H1 (cell line): ENCODE measurements around the gene SSPN. TPM values are rescaled to one million over a fixed set of nuclear protein-coding genes. Genes with fewer than 3 reads are reported as not detected.

Source experiments
- CTCF ChIA-PET: fragments of 300-600 bp; sonication (Branson Sonifier 250); formaldehyde crosslinking; loops from one replicate; lab custom pipeline; 2021; ENCODE audit not compliant: partially characterized antibody; lab: Charles Lee
- POLR2A ChIA-PET: fragments of 300-600 bp; sonication (Branson Sonifier 250); formaldehyde crosslinking; loops from one replicate; lab custom pipeline; 2021; ENCODE audit warnings: inconsistent platforms; ENCODE audit not compliant: partially characterized antibody; lab: Charles Lee
- DNase-seq, 2 experiments: peaks; one replicate each; pipeline versions ENCODE4 v3.0.0 to v3.0.0-alpha.2; 2010 to 2022; ENCODE audit warnings: low spot score in 2 of 2, low read depth in 1 of 2, mixed read lengths in 1 of 2
- FAIRE-seq: peaks from 2 replicates; lab custom pipeline; 2011; peaks lifted over from hg19 to GRCh38; lab: Jason Lieb, UNC
- H2AFZ ChIP-seq: 2 replicates; pipeline ENCODE4 v1.8.1; 2012; ENCODE audit warnings: low read length, inconsistent platforms
- H2AK5ac ChIP-seq: 2 replicates; pipeline ENCODE4 v1.6.1; 2013; ENCODE audit warnings: low read depth, low read length
- H2BK120ac ChIP-seq: replicated peaks from 2 replicates; pipeline ENCODE3; 2013; ENCODE audit warnings: low read depth, low read length, inconsistent platforms
- H2BK12ac ChIP-seq: 2 replicates; pipeline ENCODE4 v1.6.1; 2013; ENCODE audit warnings: low read depth, low read length
- H2BK15ac ChIP-seq: 2 replicates; pipeline ENCODE4 v1.6.1; 2013; ENCODE audit warnings: low read length
- H2BK20ac ChIP-seq: 2 replicates; pipeline ENCODE4 v1.6.1; 2013; ENCODE audit warnings: low read length
- H2BK5ac ChIP-seq: 2 replicates; pipeline ENCODE4 v1.6.1; 2013; ENCODE audit warnings: low read depth, low read length
- H3K14ac ChIP-seq: 2 replicates; pipeline ENCODE4 v1.6.1; 2013; ENCODE audit warnings: inconsistent platforms; ENCODE audit not compliant: insufficient read length
- H3K18ac ChIP-seq: 2 replicates; pipeline ENCODE4 v1.6.1; 2013; ENCODE audit warnings: low read length; ENCODE audit errors: extremely low read depth
- H3K23ac ChIP-seq: 2 replicates; pipeline ENCODE4 v1.6.1; 2013; ENCODE audit warnings: inconsistent platforms; ENCODE audit not compliant: insufficient read length
- H3K23me2 ChIP-seq: 2 replicates; pipeline ENCODE4 v1.6.1; 2013; ENCODE audit warnings: low read depth, low read length
- H3K27ac ChIP-seq: 2 replicates; pipeline ENCODE4 v1.6.1; 2011; ENCODE audit warnings: low read depth, low read length, inconsistent platforms
- H3K27me3 ChIP-seq, 4 experiments: replicated peaks in 1 of 4; 1 replicate in 1 of 4; 2 replicates in 3 of 4; pipeline versions ENCODE4 v1.6.1 to v1.8.1; 2011 to 2013; ENCODE audit warnings: low read length in 3 of 4, mild to moderate bottlenecking in 3 of 4, inconsistent platforms in 2 of 4, mixed read lengths in 2 of 4, moderate library complexity in 1 of 4; ENCODE audit not compliant: control insufficient read depth in 3 of 4, insufficient read depth in 3 of 4; ENCODE audit errors: extremely low read depth in 1 of 4
- H3K36me3 ChIP-seq, 4 experiments: 2 replicates each; pipeline versions ENCODE4 v1.6.1 to v1.8.1; 2011 to 2013; ENCODE audit warnings: mild to moderate bottlenecking in 4 of 4, low read length in 3 of 4, moderate library complexity in 2 of 4, control low read depth in 1 of 4, inconsistent platforms in 1 of 4; ENCODE audit not compliant: insufficient read depth in 4 of 4, control insufficient read depth in 2 of 4
- H3K4ac ChIP-seq: replicated peaks from 2 replicates; pipeline ENCODE3; 2013; ENCODE audit warnings: low read length, low read depth, mixed read lengths, inconsistent platforms; ENCODE audit not compliant: insufficient read length
- H3K4me1 ChIP-seq, 4 experiments: replicated peaks in 1 of 4; 1 replicate in 1 of 4; 2 replicates in 3 of 4; pipeline versions ENCODE4 v1.6.1 to v1.8.1; 2011 to 2013; ENCODE audit warnings: low read length in 3 of 4, inconsistent platforms in 2 of 4, mixed read lengths in 1 of 4; ENCODE audit not compliant: insufficient read depth in 4 of 4, control insufficient read depth in 3 of 4
- H3K4me2 ChIP-seq, 2 experiments: 2 replicates each; pipeline versions ENCODE4 v1.6.1 to v1.8.1; 2011 to 2013; ENCODE audit warnings: low read depth in 2 of 2, low read length in 2 of 2, control low read depth in 1 of 2, inconsistent platforms in 1 of 2, mild to moderate bottlenecking in 1 of 2; ENCODE audit not compliant: insufficient read depth in 1 of 2
- H3K4me3 ChIP-seq, 4 experiments: fragments of 200-600, 300-600 bp in 1 of 4; sonication (generic), shearing (Covaris generic), sonication (Bioruptor Twin) in 1 of 4; 2 replicates each; pipeline versions ENCODE4 v1.5.1 to v1.8.1; 2011 to 2016; ENCODE audit warnings: low read length in 4 of 4, low read depth in 3 of 4, control low read depth in 2 of 4, inconsistent platforms in 2 of 4, mild to moderate bottlenecking in 2 of 4, mixed read lengths in 1 of 4, moderate library complexity in 1 of 4; ENCODE audit not compliant: insufficient read depth in 2 of 4; ENCODE audit errors: extremely low read depth in 1 of 4
- H3K56ac ChIP-seq: replicated peaks from 2 replicates; pipeline ENCODE3; 2013; ENCODE audit warnings: low read depth, mild to moderate bottlenecking, mixed read lengths, low read length, inconsistent platforms; ENCODE audit not compliant: insufficient read length
- H3K79me1 ChIP-seq: 2 replicates; pipeline ENCODE4 v1.6.1; 2013; ENCODE audit warnings: low read depth, low read length, control low read depth
- H3K79me2 ChIP-seq, 2 experiments: 2 replicates each; pipeline versions ENCODE4 v1.6.1 to v1.8.1; 2012 to 2013; ENCODE audit warnings: low read length in 2 of 2, mild to moderate bottlenecking in 2 of 2, inconsistent platforms in 1 of 2; ENCODE audit not compliant: insufficient read depth in 2 of 2, control insufficient read depth in 1 of 2
- H3K9ac ChIP-seq, 4 experiments: replicated peaks in 1 of 4; 1 replicate in 1 of 4; 2 replicates in 3 of 4; pipeline versions ENCODE4 v1.6.1 to v1.8.1; 2011 to 2013; ENCODE audit warnings: low read depth in 3 of 4, low read length in 3 of 4, control low read depth in 2 of 4, mild to moderate bottlenecking in 2 of 4, moderate library complexity in 2 of 4, inconsistent platforms in 1 of 4; ENCODE audit errors: extremely low read depth in 1 of 4
- H3K9me3 ChIP-seq, 2 experiments: 2 replicates each; pipeline versions ENCODE4 v1.6.1 to v1.8.1; 2012 to 2013; ENCODE audit warnings: mild to moderate bottlenecking in 2 of 2, moderate library complexity in 2 of 2, control low read depth in 1 of 2, inconsistent platforms in 1 of 2, low read depth in 1 of 2, low read length in 1 of 2, mixed read lengths in 1 of 2; ENCODE audit not compliant: insufficient read depth in 2 of 2
- H4K20me1 ChIP-seq, 2 experiments: replicated peaks in 1 of 2; 2 replicates each; pipeline versions ENCODE3 to v1.8.1; 2011 to 2013; ENCODE audit warnings: inconsistent platforms in 2 of 2, low read length in 2 of 2, mild to moderate bottlenecking in 1 of 2; ENCODE audit not compliant: insufficient read depth in 2 of 2, control insufficient read depth in 1 of 2
- H4K5ac ChIP-seq: 2 replicates; pipeline ENCODE4 v1.6.1; 2013; ENCODE audit warnings: low read length, low read depth, mixed read lengths, inconsistent platforms; ENCODE audit not compliant: insufficient read length
- H4K8ac ChIP-seq: 2 replicates; pipeline ENCODE4 v1.8.0; 2013; ENCODE audit warnings: mild to moderate bottlenecking, moderate library complexity, low read length, inconsistent platforms; ENCODE audit not compliant: insufficient read depth; ENCODE audit errors: extremely low read depth
- H4K91ac ChIP-seq: replicated peaks from 2 replicates; pipeline ENCODE3; 2013; ENCODE audit warnings: low read length, mixed read lengths, inconsistent platforms; ENCODE audit not compliant: insufficient read length
- ZNF274 ChIP-seq: IDR thresholded peaks from 2 replicates; pipeline ENCODE4 v1.7.0; 2012; ENCODE audit warnings: low read length, borderline replicate concordance; ENCODE audit errors: extremely low read depth
- WGBS, 2 experiments: shearing (Covaris generic) in 1 of 2; methylation state at CpG; one replicate each; pipeline versions ENCODE4 v1.1.6 to v1.1.7; 2013 to 2015; ENCODE audit warnings: low lambda C conversion rate in 2 of 2, mixed read lengths in 2 of 2, inconsistent platforms in 1 of 2, low coverage in 1 of 2, missing lambda C conversion rate in 1 of 2; ENCODE audit not compliant: insufficient replicate concordance in 2 of 2, insufficient coverage in 1 of 2, insufficient read length in 1 of 2; ENCODE audit errors: extremely low coverage in 1 of 2, missing lambda C conversion rate in 1 of 2; 5-methylcytosine and 5-hydroxymethylcytosine counted together
- polyA plus RNA-seq, 7 experiments: library from polyadenylated mRNA; depleted of rRNA in 3 of 7; stranded (reverse) in 5 of 7; unstranded in 2 of 7; fragments of >200 nt in 5 of 7; fragments of 200-250 nt in 2 of 7; gene quantifications; 1 replicate in 5 of 7; 2 replicates in 1 of 7; 4 replicates in 1 of 7; pipeline versions ENCODE4 v1.2.1 to v1.2.3, GENCODE V29; 2011 to 2013; ENCODE audit warnings: missing spikeins in 2 of 7, mixed read lengths in 2 of 7
- total RNA-seq: library from RNA; stranded (reverse); fragmentation: NEBNext Ultra II Directional; extraction: Animal tissue kit (Norgen Biotek cat#: 25700); gene quantifications from 2 replicates; pipeline ENCODE4 v1.2.1, GENCODE V29; 2021

The SSPN gene
- total and polyA plus RNA-seq, 2 of the 8 experiments (the other 6 are each of a cell fraction or from before 2014, with no cell fraction given): 0.86 to 1.8 TPM

DNA sequence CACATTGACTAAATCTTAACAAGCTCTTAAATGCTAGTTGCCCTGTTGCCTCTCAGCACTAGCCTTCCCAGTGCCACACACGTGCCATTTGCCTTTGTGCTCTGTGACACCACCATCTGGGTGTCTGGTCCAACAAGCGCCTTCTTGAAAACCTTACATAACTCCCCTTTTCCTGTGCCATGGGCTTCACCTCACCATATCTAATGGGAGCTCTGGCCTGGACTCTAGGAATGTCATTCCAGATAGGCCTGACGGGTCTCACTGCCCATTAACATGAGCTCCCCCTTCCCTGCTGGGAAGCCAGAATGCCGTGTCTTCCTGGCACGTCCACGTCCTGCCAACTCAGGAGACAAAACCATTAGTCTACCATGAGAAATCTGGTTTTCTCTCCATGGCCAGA lies 24.4 kb downstream of the SSPN start:
- no peak overlapping the region for H3K23ac ChIP-seq
- H4K8ac ChIP-seq: no peak overlapping the region
- ChIA-PET CTCF (interaction anchor here (0.6 to 1.6 kb wide), 4 partner anchors 10 to 97 kb away, joined by 3 to 6 read pairs (median 4); no protein-coding TSS in a partner anchor), POLR2A (no interaction called here)
- H3K27ac ChIP-seq: no peak overlapping the region
- no peak overlapping the region for H2BK5ac ChIP-seq
- H3K9me3 ChIP-seq: no peaks in the 10 kb centered on the region
- no peak overlapping the region for H3K18ac ChIP-seq
- no peak overlapping the region for H4K5ac ChIP-seq
- H4K91ac ChIP-seq: no peak overlapping the region
- no peak for TF ChIP-seq ZNF274
- H2BK15ac ChIP-seq: no peak overlapping the region
- no peak overlapping the region for H3K14ac ChIP-seq
- no peaks in the 10 kb centered on the region for H3K23me2 ChIP-seq
- H2AFZ ChIP-seq: no peak overlapping the region
- no peak overlapping the region for H2BK120ac ChIP-seq
- no peak overlapping the region for H3K4me3 ChIP-seq
- 89% methylated on average over 6 of the region's 6 CpGs; no CpG with 5 or more reads in 1 of the 2 experiments for WGBS, 2 experiments
- H3K9ac ChIP-seq: no peak overlapping the region
- no peaks in the 10 kb centered on the region for H3K79me2 ChIP-seq
- FAIRE-seq (no peak), DNase-seq (no peak)
- no peaks in the 10 kb centered on the region for H4K20me1 ChIP-seq
- H3K4me2 ChIP-seq: no peak overlapping the region
- no peaks in the 10 kb centered on the region for H3K79me1 ChIP-seq
- H3K36me3 ChIP-seq: no peaks in the 10 kb centered on the region
- no peak overlapping the region for H2AK5ac ChIP-seq
- H3K4me1 ChIP-seq: no peaks in the 10 kb centered on the region
- no peak overlapping the region for H3K56ac ChIP-seq
- no peak overlapping the region for H2BK20ac ChIP-seq
- H3K4ac ChIP-seq: no peak overlapping the region
- no peak overlapping the region for H2BK12ac ChIP-seq
- peaks cover 0 to 1% (median 0%) of the 10 kb centered on the region in 4 experiments; a peak in 1 of 7 replicates for H3K27me3 ChIP-seq
